Right atrium auricular region (tissue), 2 donors: Measurements from ENCODE around the gene RPL36. TPM values are rescaled to one million over a fixed set of nuclear protein-coding genes. Genes with fewer than 3 reads are reported as not detected.

Experiments
- DNase-seq: peaks from one replicate; pipeline ENCODE4 v3.0.0-alpha.2; 2019; ENCODE audit warnings: low spot score
- H3K27ac ChIP-seq, 2 donors: fragments of 200-600 bp; sonication (generic); 1 replicate in 1 of 2; 2 replicates in 1 of 2; pipeline ENCODE4 v1.5.1; 2016 to 2019
- H3K27me3 ChIP-seq, 2 donors: fragments of 200-600 bp; sonication (generic); one replicate each; pipeline versions ENCODE4 v1.5.1 to v1.6.0; 2017 to 2019
- H3K36me3 ChIP-seq: fragments of 200-600 bp; sonication (generic); one replicate; pipeline ENCODE4 v1.5.1; 2016
- H3K4me1 ChIP-seq, 2 donors: fragments of 200-600 bp; sonication (generic); one replicate each; pipeline versions ENCODE4 v1.5.1 to v1.6.0; 2017 to 2019
- H3K4me3 ChIP-seq, 2 donors: fragments of 200-600 bp; sonication (generic); 1 replicate in 1 of 2; 2 replicates in 1 of 2; pipeline ENCODE4 v1.5.1; 2017 to 2019; ENCODE audit warnings: mild to moderate bottlenecking in 1 of 2, moderate library complexity in 1 of 2
- H3K9me3 ChIP-seq, 2 donors: fragments of 200-600 bp; sonication (generic); one replicate each; pipeline ENCODE4 v1.5.1; 2019
- CTCF ChIP-seq, 2 donors: fragments of 200-600 bp; sonication (generic); IDR thresholded peaks; one replicate each; pipeline ENCODE4 v1.5.1; 2019; ENCODE audit warnings: antibody characterized with exemption in 2 of 2
- total RNA-seq, 2 donors: library from RNA; depleted of rRNA; stranded (reverse); fragments of >200 nt; gene quantifications; one replicate each; pipeline ENCODE4 v1.1.0, GENCODE V29; 2016

Gene RPL36
- total RNA-seq, 2 donors from 2014 or later, result 222 to 483 TPM

GRCh38 chr19:5693195-5694166, 3.4 kb downstream of the RPL36 start:
- H3K4me3 ChIP-seq, result no peak overlapping the region
- no peaks in the 10 kb centered on the region for H3K9me3 ChIP-seq
- H3K36me3 ChIP-seq, result peaks cover 67% of the 10 kb centered on the region
- TF ChIP-seq CTCF (IDR thresholded peaks at IDR 0.05), result no peak
- no peaks in the 10 kb centered on the region for H3K27me3 ChIP-seq
- no peak overlapping the region for H3K27ac ChIP-seq
- DNase-seq, result no peak
- H3K4me1 ChIP-seq, result peaks cover 0 to 24% of the 10 kb centered on the region in 2 donors

- no peak overlapping the region for H3K4me3 ChIP-seq
- no peaks in the 10 kb centered on the region for H3K9me3 ChIP-seq
- H3K4me1 ChIP-seq, result peaks cover 0 to 24% of the 10 kb centered on the region in 2 donors
- DNase-seq, result no peak
- TF ChIP-seq CTCF (IDR thresholded peaks at IDR 0.05), result no peak
- peaks cover 76% of the 10 kb centered on the region for H3K36me3 ChIP-seq
- H3K27ac ChIP-seq, result no peak overlapping the region
- H3K27me3 ChIP-seq, result no peaks in the 10 kb centered on the region
These were observed 4.3 kb downstream of the RPL36 start for GRCh38 chr19:5694167-5694955.

- no peak overlapping the region for H3K4me3 ChIP-seq
- H3K36me3 ChIP-seq, result peaks cover 84% of the 10 kb centered on the region
- DNase-seq, result no peak
- H3K27me3 ChIP-seq, result no peaks in the 10 kb centered on the region
- no peak for TF ChIP-seq CTCF (IDR thresholded peaks at IDR 0.05)
- no peak overlapping the region for H3K27ac ChIP-seq
- H3K4me1 ChIP-seq, result peaks cover 0 to 24% of the 10 kb centered on the region in 2 donors
- H3K9me3 ChIP-seq, result no peaks in the 10 kb centered on the region
These were observed 5.0 kb downstream of the RPL36 start for GRCh38 chr19:5694956-5695648.

GRCh38 chr19:5695649-5696195, 5.6 kb downstream of the RPL36 start:
- TF ChIP-seq CTCF (IDR thresholded peaks at IDR 0.05), result no peak
- H3K4me3 ChIP-seq, result no peak overlapping the region
- no peak for DNase-seq
- H3K4me1 ChIP-seq, result peaks cover 0 to 23% of the 10 kb centered on the region in 2 donors
- peaks cover 90% of the 10 kb centered on the region for H3K36me3 ChIP-seq
- no peaks in the 10 kb centered on the region for H3K27me3 ChIP-seq
- no peak overlapping the region for H3K27ac ChIP-seq
- H3K9me3 ChIP-seq, result no peaks in the 10 kb centered on the region
